Fibroblast of lung (primary cell): Measurements from ENCODE around the gene CATSPERZ. TPM values are rescaled to one million over a fixed set of nuclear protein-coding genes. Genes with fewer than 3 reads are reported as not detected.

ENCODE experiments used
- DNase-seq, 2 donors: peaks; one replicate each; pipeline versions ENCODE4 v3.0.0 to v3.0.0-alpha.2; 2010; ENCODE audit warnings: low read depth in 2 of 2
- H2AFZ ChIP-seq: 2 replicates; pipeline ENCODE4 v1.5.1; 2012; ENCODE audit warnings: low read length, control low read depth, inconsistent platforms
- H3K27ac ChIP-seq: 2 replicates; pipeline ENCODE4 v1.5.1; 2011; ENCODE audit warnings: low read length, control low read depth; ENCODE audit not compliant: insufficient read depth
- H3K27me3 ChIP-seq: 2 replicates; pipeline ENCODE4 v1.5.1; 2011; ENCODE audit warnings: mild to moderate bottlenecking, low read length; ENCODE audit not compliant: control insufficient read depth, insufficient read depth
- H3K36me3 ChIP-seq: 2 replicates; pipeline ENCODE4 v1.5.1; 2011; ENCODE audit warnings: low read length; ENCODE audit not compliant: control insufficient read depth, insufficient read depth
- H3K4me1 ChIP-seq: 2 replicates; pipeline ENCODE4 v1.5.1; 2011; ENCODE audit warnings: low read length; ENCODE audit not compliant: control insufficient read depth, insufficient read depth; ENCODE audit errors: extremely low read depth
- H3K4me2 ChIP-seq: 2 replicates; pipeline ENCODE4 v1.5.1; 2011; ENCODE audit warnings: low read length, control low read depth; ENCODE audit not compliant: insufficient read depth; ENCODE audit errors: extremely low read depth
- H3K4me3 ChIP-seq, 4 experiments: fragments of 200-600 bp in 1 of 4; sonication (generic) in 1 of 4; replicated peaks in 1 of 4; 2 replicates each; pipeline ENCODE4 v1.5.1; 2011 to 2016; ENCODE audit warnings: low read length in 4 of 4, low read depth in 3 of 4, mild to moderate bottlenecking in 3 of 4, control low read depth in 2 of 4, inconsistent platforms in 1 of 4, mixed read lengths in 1 of 4; ENCODE audit not compliant: insufficient read depth in 1 of 4; ENCODE audit errors: control extremely low read depth in 1 of 4
- H3K79me2 ChIP-seq: 2 replicates; pipeline ENCODE4 v1.5.1; 2012; ENCODE audit warnings: mild to moderate bottlenecking, low read length, inconsistent platforms; ENCODE audit not compliant: control insufficient read depth, insufficient read depth
- H3K9ac ChIP-seq: 2 replicates; pipeline ENCODE4 v1.5.1; 2011; ENCODE audit warnings: mild to moderate bottlenecking, low read length, control low read depth; ENCODE audit not compliant: insufficient read depth
- H3K9me3 ChIP-seq: 2 replicates; pipeline ENCODE4 v1.5.1; 2012; ENCODE audit warnings: low read depth, low read length; ENCODE audit not compliant: control insufficient read depth, insufficient read depth
- H4K20me1 ChIP-seq: 2 replicates; pipeline ENCODE4 v1.5.1; 2011; ENCODE audit warnings: low read length; ENCODE audit not compliant: control insufficient read depth, insufficient read depth; ENCODE audit errors: extremely low read depth
- CTCF ChIP-seq, 2 donors: IDR thresholded peaks in 1 of 2; conservative IDR thresholded peaks in 1 of 2; 1 replicate in 1 of 2; 2 replicates in 1 of 2; pipeline ENCODE4 v1.5.1; 2011 to 2012; ENCODE audit warnings: low read length in 2 of 2, control low read depth in 1 of 2, inconsistent platforms in 1 of 2, low read depth in 1 of 2, mild to moderate bottlenecking in 1 of 2
- EZH2 ChIP-seq: IDR thresholded peaks from 2 replicates; pipeline ENCODE4 v1.5.1; 2012; ENCODE audit warnings: low read length, control low read depth, mild to moderate bottlenecking; ENCODE audit errors: missing control alignments
- polyA plus RNA-seq, 2 donors: library from polyadenylated mRNA; depleted of rRNA in 1 of 2; stranded (reverse) in 1 of 2; unstranded in 1 of 2; fragments of >200 nt; gene quantifications; 2 replicates each; pipeline ENCODE4 v1.2.1, GENCODE V29; 2011 to 2012; ENCODE audit warnings: missing spikeins in 1 of 2
- total RNA-seq: library from RNA; depleted of rRNA; stranded (reverse); fragments of >200 nt; gene quantifications from 2 replicates; pipeline ENCODE4 v1.2.1, GENCODE V29; 2014

Gene CATSPERZ
- total and polyA plus RNA-seq, 2 donors (not counting 1 experiment from before 2014, with no cell fraction given), result 0.33 TPM; not detected in 1

- Histone ChIP-seq H3K27ac (no peak overlapping the region), H3K9me3 (no peaks in the 10 kb centered on the region), H3K4me1 (no peaks in the 10 kb centered on the region), H4K20me1 (no peaks in the 10 kb centered on the region), H3K27me3 (no peaks in the 10 kb centered on the region), H3K9ac (no peak overlapping the region), H3K4me3 (no peak overlapping the region), H3K36me3 (peaks cover 48% of the 10 kb centered on the region), H3K4me2 (no peak overlapping the region), H2AFZ (no peak overlapping the region), H3K79me2 (peaks cover under 1% of the 10 kb centered on the region)
- DNase-seq, result no peak
- TF ChIP-seq EZH2, result no peak
- TF ChIP-seq CTCF (conservative IDR thresholded peaks at IDR 0.05 in 1 of 2, IDR thresholded peaks at IDR 0.05 in 1 of 2; ENCODE audit: low read depth in 1 of 2, low read length in 2 of 2), result no peak
Observed at GRCh38 chr11:64258946-64259532, 41.1 kb upstream of the CATSPERZ start.

- Histone ChIP-seq H3K79me2 (no peaks in the 10 kb centered on the region), H3K9me3 (no peaks in the 10 kb centered on the region), H3K9ac (no peak overlapping the region), H3K36me3 (peaks cover 49% of the 10 kb centered on the region), H3K27me3 (no peaks in the 10 kb centered on the region), H3K4me2 (no peak overlapping the region), H3K27ac (no peak overlapping the region), H3K4me3 (no peak overlapping the region), H3K4me1 (no peaks in the 10 kb centered on the region), H2AFZ (no peak overlapping the region), H4K20me1 (no peaks in the 10 kb centered on the region)
- no peak for TF ChIP-seq CTCF (conservative IDR thresholded peaks at IDR 0.05 in 1 of 2, IDR thresholded peaks at IDR 0.05 in 1 of 2; ENCODE audit: low read depth in 1 of 2, low read length in 2 of 2)
- no peak for TF ChIP-seq EZH2
- DNase-seq, result no peak
Observed at GRCh38 chr11:64259533-64260067, 40.6 kb upstream of the CATSPERZ start.

GRCh38 chr11:64260147-64260708 is 39.9 kb upstream of the CATSPERZ start:
- H4K20me1 ChIP-seq, result no peaks in the 10 kb centered on the region
- peaks cover 46% of the 10 kb centered on the region for H3K36me3 ChIP-seq
- no peaks in the 10 kb centered on the region for H3K27me3 ChIP-seq
- no peaks in the 10 kb centered on the region for H3K79me2 ChIP-seq
- no peak overlapping the region for H3K4me3 ChIP-seq
- H2AFZ ChIP-seq, result no peak overlapping the region
- no peak for TF ChIP-seq CTCF (conservative IDR thresholded peaks at IDR 0.05 in 1 of 2, IDR thresholded peaks at IDR 0.05 in 1 of 2; ENCODE audit: low read depth in 1 of 2, low read length in 2 of 2)
- TF ChIP-seq EZH2, result no peak
- DNase-seq, result no peak
- H3K4me1 ChIP-seq, result no peaks in the 10 kb centered on the region
- H3K27ac ChIP-seq, result no peak overlapping the region
- H3K4me2 ChIP-seq, result no peak overlapping the region
- no peaks in the 10 kb centered on the region for H3K9me3 ChIP-seq
- no peak overlapping the region for H3K9ac ChIP-seq
